ENCODE results near the gene NGF.

Gene NGF

GRCh38 chr1:115336741-115337140 lies 1.3 kb downstream of the NGF start:
- peak; percentile 52 for DNase-seq (ENCODE audit: low spot score)

- DNase-seq (ENCODE audit: low spot score), result no peak
Observed at GRCh38 chr1:115332813-115333608, 5.0 kb downstream of the NGF start.

- no peak for DNase-seq (ENCODE audit: low spot score)
Observed at GRCh38 chr1:115331558-115332331, 6.3 kb downstream of the NGF start.

- DNase-seq (ENCODE audit: low spot score), result no peak
Observed at GRCh38 chr1:115330480-115331013, 7.5 kb downstream of the NGF start.

- no peak for DNase-seq (ENCODE audit: low spot score)
Observed at GRCh38 chr1:115329965-115330364, 8.1 kb downstream of the NGF start.

- no peak for DNase-seq (ENCODE audit: low spot score)
Observed at GRCh38 chr1:115327270-115327669, 10.8 kb downstream of the NGF start.

- DNase-seq (ENCODE audit: low spot score), result no peak
Observed at GRCh38 chr1:115326419-115326818, 11.6 kb downstream of the NGF start.

GRCh38 chr1:115325874-115326273 lies 12.2 kb downstream of the NGF start:
- DNase-seq (ENCODE audit: low spot score), result no peak

GRCh38 chr1:115324649-115325420 lies 13.2 kb downstream of the NGF start:
- DNase-seq (ENCODE audit: low spot score), result no peak

GRCh38 chr1:115323366-115324004 lies 14.6 kb downstream of the NGF start:
- DNase-seq (ENCODE audit: low spot score), result no peak

GRCh38 chr1:115322631-115323030 lies 15.4 kb downstream of the NGF start:
- no peak for DNase-seq (ENCODE audit: low spot score)

GRCh38 chr1:115320377-115320776 lies 17.7 kb downstream of the NGF start:
- no peak for DNase-seq (ENCODE audit: low spot score)

GRCh38 chr1:115319706-115320105 lies 18.3 kb downstream of the NGF start:
- DNase-seq (ENCODE audit: low spot score), result no peak

GRCh38 chr1:115317101-115318012 lies 20.7 kb downstream of the NGF start:
- no peak for DNase-seq (ENCODE audit: low spot score)

- DNase-seq (ENCODE audit: low spot score), result no peak
Observed at GRCh38 chr1:115314765-115315164, 23.3 kb downstream of the NGF start.

- DNase-seq (ENCODE audit: low spot score), result no peak
Observed at GRCh38 chr1:115314092-115314491, 24.0 kb downstream of the NGF start.

GRCh38 chr1:115313182-115313581 lies 24.9 kb downstream of the NGF start:
- DNase-seq (ENCODE audit: low spot score), result no peak

- DNase-seq (ENCODE audit: low spot score), result no peak
Observed at GRCh38 chr1:115312742-115313141, 25.3 kb downstream of the NGF start.

- no peak for DNase-seq (ENCODE audit: low spot score)
Observed at GRCh38 chr1:115311474-115311989, 26.5 kb downstream of the NGF start.
